Dermis microvascular lymphatic vessel endothelial cell (primary cell): ENCODE measurements around the gene MOXD1. TPM values are rescaled to one million over a fixed set of nuclear protein-coding genes. Genes with fewer than 3 reads are reported as not detected.
A peak's percentile ranks its signal among the peaks of the same experiment; 100 is the strongest.

ENCODE experiments used
- DNase-seq, 2 donors: peaks; one replicate each; pipeline versions ENCODE4 v3.0.0 to v3.0.0-alpha.2; 2010; ENCODE audit warnings: low read depth in 2 of 2
- total RNA-seq: library from RNA; depleted of rRNA; stranded (reverse); fragments of >200 nt; gene quantifications from 2 replicates; pipeline ENCODE4 v1.2.1, GENCODE V29; 2014

The MOXD1 gene
- total RNA-seq, result under 0.01 TPM in 2 replicates

- DNase-seq, result peak in 1 of 2 donors; percentile 21
Observed at GRCh38 chr6:132400883-132401617, at the start of gene MOXD1. MOXD1 (minus strand) TSS chr6:132401475; CDS start chr6:132401426, 49 bp downstream.

- DNase-seq, result no peak
Observed at GRCh38 chr6:132446855-132447241, 45.6 kb upstream of the MOXD1 start.

- DNase-seq, result no peak
Observed at GRCh38 chr6:132446141-132446854, 45.0 kb upstream of the MOXD1 start.

- no peak for DNase-seq
Observed at GRCh38 chr6:132445201-132445951, 44.1 kb upstream of the MOXD1 start.

- no peak for DNase-seq
Observed at GRCh38 chr6:132443206-132443605, 41.9 kb upstream of the MOXD1 start.

GRCh38 chr6:132430110-132430509 lies 28.8 kb upstream of the MOXD1 start:
- no peak for DNase-seq

GRCh38 chr6:132425176-132425575 lies 23.9 kb upstream of the MOXD1 start:
- no peak for DNase-seq

- no peak for DNase-seq
Observed at GRCh38 chr6:132423839-132424238, 22.6 kb upstream of the MOXD1 start.

GRCh38 chr6:132418235-132418965 lies 17.1 kb upstream of the MOXD1 start:
- no peak for DNase-seq

GRCh38 chr6:132414761-132415160 lies 13.5 kb upstream of the MOXD1 start:
- DNase-seq, result no peak

GRCh38 chr6:132414322-132414721 lies 13.0 kb upstream of the MOXD1 start:
- DNase-seq, result no peak

- no peak for DNase-seq
Observed at GRCh38 chr6:132413499-132413802, 12.2 kb upstream of the MOXD1 start.

- no peak for DNase-seq
Observed at GRCh38 chr6:132412656-132413498, 11.6 kb upstream of the MOXD1 start.

- no peak for DNase-seq
Observed at GRCh38 chr6:132411296-132411695, 10.0 kb upstream of the MOXD1 start.

GRCh38 chr6:132410830-132411229 lies 9.6 kb upstream of the MOXD1 start:
- DNase-seq, result no peak

- no peak for DNase-seq
Observed at GRCh38 chr6:132405143-132405915, 4.1 kb upstream of the MOXD1 start.

- no peak for DNase-seq
Observed at GRCh38 chr6:132404736-132405135, 3.5 kb upstream of the MOXD1 start.

- no peak for DNase-seq
Observed at GRCh38 chr6:132404330-132404729, 3.1 kb upstream of the MOXD1 start.

GRCh38 chr6:132401618-132402285 lies 477 bp upstream of the MOXD1 start:
- no peak for DNase-seq

- DNase-seq, result no peak
Observed at GRCh38 chr6:132400555-132400882, 756 bp downstream of the MOXD1 start.
